CD4-positive, alpha-beta T cell (primary cell): Measurements from ENCODE around the gene RAB34. TPM values are rescaled to one million over a fixed set of nuclear protein-coding genes. Genes with fewer than 3 reads are reported as not detected.
A peak's percentile ranks its signal among the peaks of the same experiment; 100 is the strongest.

ENCODE experiments used
- ATAC-seq: fragments of 200-7000 bp; cut with Tn5 transposase; one replicate; pipeline ENCODE4 v1.10.0; 2022; ENCODE audit warnings: mild to moderate bottlenecking; ENCODE audit not compliant: poor library complexity
- CTCF ChIA-PET: fragments of 350-600 bp; sonication (Branson Sonifier 250); formaldehyde crosslinking; loops from one replicate; lab custom pipeline; 2021; ENCODE audit warnings: antibody characterized with exemption, inconsistent platforms; lab: Charles Lee
- POLR2A ChIA-PET: fragments of 350-600 bp; sonication (Branson Sonifier 250); formaldehyde crosslinking; loops from one replicate; lab custom pipeline; 2021; ENCODE audit warnings: antibody characterized with exemption, inconsistent platforms; lab: Charles Lee
- DNase-seq, 14 experiments: peaks; one replicate each; pipeline ENCODE4 v3.0.0-alpha.2; 2013 to 2020; ENCODE audit warnings: mixed read lengths in 2 of 14
- H3K27ac ChIP-seq, 2 donors: one replicate each; pipeline versions ENCODE4 v1.5.1 to v1.7.0; 2013; ENCODE audit warnings: low read length in 2 of 2, low read depth in 1 of 2, mild to moderate bottlenecking in 1 of 2
- H3K27me3 ChIP-seq, 2 experiments: 1 replicate in 1 of 2; 2 replicates in 1 of 2; pipeline versions ENCODE4 v1.6.1 to v1.7.0; 2013; ENCODE audit warnings: low read length in 2 of 2, control low read depth in 1 of 2, mild to moderate bottlenecking in 1 of 2, moderate library complexity in 1 of 2; ENCODE audit not compliant: insufficient read depth in 2 of 2, control insufficient read depth in 1 of 2
- H3K36me3 ChIP-seq: one replicate; pipeline ENCODE4 v1.6.1; 2013; ENCODE audit warnings: low read length, control low read depth; ENCODE audit not compliant: insufficient read depth
- H3K4me1 ChIP-seq: one replicate; pipeline ENCODE4 v1.6.1; 2013; ENCODE audit warnings: low read length, control low read depth; ENCODE audit not compliant: insufficient read depth
- H3K4me3 ChIP-seq: one replicate; pipeline ENCODE4 v1.5.1; 2013; ENCODE audit warnings: mild to moderate bottlenecking, low read length, moderate library complexity
- H3K9me3 ChIP-seq, 2 experiments: 1 replicate in 1 of 2; 2 replicates in 1 of 2; pipeline versions ENCODE4 v1.6.1 to v1.7.0; 2013; ENCODE audit warnings: low read length in 2 of 2, mild to moderate bottlenecking in 2 of 2, control low read depth in 1 of 2, moderate library complexity in 1 of 2; ENCODE audit not compliant: control insufficient read depth in 1 of 2, insufficient read depth in 1 of 2
- H3K27ac Mint-ChIP-seq: one replicate; pipeline ENCODE4 v1.8.0; 2020; ENCODE audit warnings: mixed read lengths
- H3K27me3 Mint-ChIP-seq: one replicate; pipeline ENCODE4 v1.8.0; 2021; ENCODE audit warnings: mixed read lengths
- H3K36me3 Mint-ChIP-seq: one replicate; pipeline ENCODE4 v1.8.0; 2021; ENCODE audit warnings: low read depth, mixed read lengths
- H3K4me1 Mint-ChIP-seq: one replicate; pipeline ENCODE4 v1.8.0; 2021; ENCODE audit warnings: low read depth, mixed read lengths
- H3K4me3 Mint-ChIP-seq: one replicate; pipeline ENCODE4 v1.8.0; 2020; ENCODE audit warnings: mild to moderate bottlenecking, mixed read lengths
- H3K9me3 Mint-ChIP-seq: one replicate; pipeline ENCODE4 v1.8.0; 2020; ENCODE audit warnings: mixed read lengths
- CTCF ChIP-seq: fragments of 200-600 bp; IDR thresholded peaks from one replicate; pipeline ENCODE4 v1.8.0; 2022; ENCODE audit warnings: antibody characterized with exemption, mild to moderate bottlenecking
- intact Hi-C, 2 experiments: fragments of 100-400 bp; cut with DNase I in 1 of 2; cut with micrococcal nuclease in 1 of 2; formaldehyde crosslinking; loops; one replicate each; pipeline versions ENCODE4 v1.15.1 to v1.9.0; 2023 to 2025; cut with DNase I, micrococcal nuclease
- polyA plus RNA-seq, 2 donors: library from polyadenylated mRNA; unstranded; fragments of 120-200 nt; gene quantifications; one replicate each; pipeline ENCODE4 v1.2.1, GENCODE V29; 2013
- total RNA-seq, 174 experiments: library from RNA in 2 of 174; stranded (reverse) in 2 of 174; gene quantifications; one replicate each; pipeline ENCODE4 v1.2.3 and lab custom pipeline; 2021 to 2026

The RAB34 gene
- total RNA-seq (10 to 100 TPM; 20.7 to 21.3 TPM), total RNA-seq (lab: John Stamatoyannopoulos, UW) (4.1 to 117 (median 10.2) reads per million in 172 experiments)
- polyA plus RNA-seq (2013, experiment 1 of 2) = 5.9 TPM
- polyA plus RNA-seq (2013, experiment 2 of 2) = 8.3 TPM

GRCh38 chr17:28717578-28718332, at the start of gene RAB34:
TSS of gene RAB34 (minus strand) at chr17:28717868. CDS start at chr17:28717266, 602 bp downstream.
- peak in 6 of 14 experiments; percentile 12 to 60 (median 43) for DNase-seq
- ChIA-PET CTCF (no interaction called here), POLR2A (interaction anchor here (2.2 kb wide), 1 partner anchor 10 kb away, joined by 13 read pairs; the partner anchor contains the start of gene NEK8)
- Histone ChIP-seq H3K27ac (no peak within 1 kb of the TSS), H3K4me1 (peaks cover 55% of the 10 kb centered on the region), H3K36me3 (peaks cover 21% of the 10 kb centered on the region), H3K4me3 (peak within 1 kb of the TSS; percentile 36), H3K27me3 (peaks cover 17 to 21% of the 10 kb centered on the region in 2 experiments), H3K9me3 (peaks cover 0 to 8% of the 10 kb centered on the region in 2 experiments)
- Mint-ChIP-seq H3K27me3 (peaks cover 35% of the 10 kb centered on the region), H3K36me3 (peaks cover 30% of the 10 kb centered on the region), H3K9me3 (no peaks in the 10 kb centered on the region), H3K4me3 (peak within 1 kb of the TSS; percentile 79), H3K4me1 (peaks cover 41% of the 10 kb centered on the region), H3K27ac (peak within 1 kb of the TSS; percentile 79)
- intact Hi-C loops = loop anchor here (2.0 to 10.0 kb wide), 4 partner anchors 55 to 363 kb away; partner anchors contain the start of genes DHRS13 (in 1 of the 2), PHF12 (in 1 of the 2), POLDIP2 (in 1 of the 2) and SUPT6H (in 1 of the 2)
- no peak for ATAC-seq
- TF ChIP-seq CTCF = no peak

GRCh38 chr17:28765038-28765437, 47.4 kb upstream of the RAB34 start:
- TF ChIP-seq CTCF = no peak
- H3K9me3 Mint-ChIP-seq = no peaks in the 10 kb centered on the region
- intact Hi-C loops = loop anchor here (5.0 to 10.0 kb wide), 3 partner anchors 42 to 350 kb away; partner anchors contain the start of gene FAM222B (in 1 of the 2)
- H3K27ac ChIP-seq = no peak overlapping the region
- H3K36me3 Mint-ChIP-seq = peaks cover 40% of the 10 kb centered on the region
- peak overlapping the region; percentile 33 for H3K27ac Mint-ChIP-seq
- H3K4me3 Mint-ChIP-seq = no peak overlapping the region
- H3K4me1 ChIP-seq = no peaks in the 10 kb centered on the region
- H3K4me1 Mint-ChIP-seq = peaks cover 14% of the 10 kb centered on the region
- ATAC-seq = no peak
- ChIA-PET POLR2A (interaction anchor here (1.5 kb wide), 2 partner anchors 46 to 54 kb away, joined by 3 to 4 read pairs; partner anchors contain the start of genes PROCA1 and RPL23A), CTCF (interaction anchor here (1.3 to 6.6 kb wide), 6 partner anchors 7 to 352 kb away, joined by 3 to 70 read pairs (median 16); partner anchors contain the start of genes FAM222B, NEK8 and TLCD1)
- H3K4me3 ChIP-seq = no peak overlapping the region
- H3K36me3 ChIP-seq = peaks cover 37% of the 10 kb centered on the region
- no peak for DNase-seq
- no peaks in the 10 kb centered on the region for H3K9me3 ChIP-seq
- no peaks in the 10 kb centered on the region for H3K27me3 Mint-ChIP-seq
- no peaks in the 10 kb centered on the region for H3K27me3 ChIP-seq

- intact Hi-C loops = loop anchor here (1.0 to 10.0 kb wide), 8 partner anchors 37 to 351 kb away; partner anchors contain the start of genes NEK8 (in 2 of the 2), TLCD1 (in 2 of the 2), DHRS13 (in 1 of the 2) and FAM222B (in 1 of the 2)
These were observed 46.2 kb upstream of the RAB34 start for GRCh38 chr17:28763804-28764266.

More at GRCh38 chr17:28763804-28764266, 46.2 kb upstream of the RAB34 start:
- H3K4me1 Mint-ChIP-seq = peaks cover 8% of the 10 kb centered on the region
- peak overlapping the region; percentile 7 for H3K27ac Mint-ChIP-seq
- ChIA-PET CTCF (interaction anchor here (0.6 to 6.6 kb wide), 48 partner anchors 9 to 353 kb away, joined by 3 to 70 read pairs (median 4); partner anchors contain the start of genes DHRS13, FAM222B, FLOT2 and NEK8), POLR2A (interaction anchor here (0.6 to 2.3 kb wide), 11 partner anchors 21 to 190 kb away, joined by 3 to 31 read pairs (median 5); partner anchors contain the start of genes FAM222B, FLOT2, NEK8 and RPL23A)
- H3K36me3 Mint-ChIP-seq = peaks cover 47% of the 10 kb centered on the region
- Histone ChIP-seq H3K27me3 (no peaks in the 10 kb centered on the region), H3K36me3 (peaks cover 49% of the 10 kb centered on the region), H3K4me3 (no peak overlapping the region), H3K27ac (no peak overlapping the region), H3K4me1 (no peaks in the 10 kb centered on the region), H3K9me3 (no peaks in the 10 kb centered on the region)
- no peaks in the 10 kb centered on the region for H3K27me3 Mint-ChIP-seq
- no peak overlapping the region for H3K4me3 Mint-ChIP-seq
- TF ChIP-seq CTCF = peak; percentile 97
- no peaks in the 10 kb centered on the region for H3K9me3 Mint-ChIP-seq
- peak; percentile 89 for ATAC-seq
- DNase-seq = peak; percentile 61 to 85 (median 76)
